ENCODE results near the gene PEX5L.

Gene PEX5L

DNA sequence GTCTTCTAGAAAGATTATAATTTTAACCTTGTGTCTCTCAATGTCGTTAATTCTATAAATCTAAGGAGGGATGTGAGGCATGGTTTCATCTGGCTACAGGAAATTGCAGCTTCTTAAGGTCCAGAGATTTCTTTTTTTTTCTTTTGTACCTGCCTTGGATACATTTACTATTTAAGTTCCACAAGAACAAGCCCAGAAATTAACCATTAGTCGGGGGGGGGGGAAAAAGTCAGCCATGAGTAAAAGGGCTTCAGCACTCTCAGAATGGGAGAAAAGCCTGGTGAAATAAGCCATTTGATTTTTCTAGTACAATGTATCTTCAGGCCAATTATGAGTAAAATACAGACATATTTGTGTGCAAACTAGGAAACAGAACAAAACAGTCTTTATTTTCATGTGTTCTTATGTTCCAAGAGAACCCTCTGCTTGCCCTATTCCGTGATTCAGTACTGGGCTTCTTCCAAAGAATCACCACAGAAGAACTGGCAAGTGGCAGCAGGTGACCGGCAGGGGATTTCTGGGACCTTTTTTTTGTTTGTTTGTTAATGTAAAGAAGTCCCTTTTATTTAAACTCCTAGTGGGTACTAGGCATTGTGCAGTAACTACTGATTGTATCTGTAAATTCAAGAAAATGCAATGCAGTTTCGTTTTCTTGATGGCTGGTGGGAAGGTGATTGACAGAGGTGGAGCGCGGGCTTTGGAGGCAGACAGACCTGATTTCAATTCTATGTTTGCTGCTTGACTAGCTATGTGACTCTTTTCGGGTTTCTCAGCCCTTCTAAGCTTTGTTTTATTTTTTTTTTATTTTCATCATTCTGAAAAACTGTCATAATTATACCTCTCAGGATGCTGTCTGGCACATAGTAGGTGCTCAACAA, 82.5 kb downstream of the PEX5L start:
- no peak for DNase-seq

DNA sequence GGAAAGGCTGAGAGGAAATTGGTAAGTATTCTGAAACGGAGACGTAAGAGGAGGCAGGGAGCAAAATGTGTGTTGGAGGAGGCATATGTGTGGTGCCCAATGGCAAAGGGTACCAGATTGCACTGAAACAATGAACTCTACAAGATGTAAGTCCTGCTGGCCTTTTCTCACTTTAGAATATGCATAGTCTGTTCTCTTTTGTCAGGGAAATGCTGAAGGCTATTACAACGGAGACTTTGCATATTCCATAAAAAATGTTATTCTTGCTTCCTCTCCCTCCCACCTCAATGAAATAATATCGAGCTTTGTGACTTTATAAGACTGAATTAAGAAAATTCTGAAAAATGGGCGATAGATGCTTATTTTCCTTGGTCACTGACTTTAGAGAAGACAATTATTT, 85.9 kb downstream of the PEX5L start:
- no peak for DNase-seq

DNA sequence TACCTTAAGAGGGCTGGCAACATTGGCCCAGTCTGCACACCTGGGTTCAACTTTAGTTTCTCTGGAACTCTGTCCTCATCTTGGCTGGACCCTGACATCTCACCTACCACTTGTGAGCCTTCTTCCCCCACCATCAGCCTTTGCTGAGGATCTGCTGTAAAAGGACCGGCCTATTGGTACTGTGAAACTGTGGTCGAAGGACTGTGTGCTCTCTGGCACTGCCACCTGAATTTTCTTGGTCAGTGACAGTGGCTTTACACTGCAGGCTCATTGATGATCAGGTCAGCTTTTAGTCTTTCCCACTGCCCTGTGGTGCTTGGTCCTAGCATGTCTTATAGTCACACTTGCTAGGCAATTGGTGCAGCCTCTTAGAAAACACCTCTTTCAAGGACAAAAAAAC, 86.9 kb downstream of the PEX5L start:
- no peak for DNase-seq

DNA sequence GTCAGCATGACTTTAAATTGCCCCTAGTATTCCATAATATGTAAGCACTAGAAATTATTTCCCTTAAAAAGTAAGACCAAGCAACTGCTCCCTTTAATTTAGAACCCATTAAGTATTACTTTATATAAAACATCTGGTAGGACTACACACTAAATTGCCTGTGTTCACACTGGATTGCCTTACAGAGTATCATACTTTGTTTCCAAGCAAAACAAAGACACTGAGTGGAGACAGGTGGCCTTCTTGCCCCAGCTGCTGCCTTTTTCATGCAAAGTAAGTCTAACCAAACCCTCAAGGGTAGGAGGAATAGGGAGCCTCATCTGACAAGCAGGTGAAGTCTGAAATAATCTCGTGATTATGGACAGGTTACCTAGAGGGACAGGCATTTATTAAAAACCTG, 87.3 kb downstream of the PEX5L start:
- DNase-seq = no peak

DNA sequence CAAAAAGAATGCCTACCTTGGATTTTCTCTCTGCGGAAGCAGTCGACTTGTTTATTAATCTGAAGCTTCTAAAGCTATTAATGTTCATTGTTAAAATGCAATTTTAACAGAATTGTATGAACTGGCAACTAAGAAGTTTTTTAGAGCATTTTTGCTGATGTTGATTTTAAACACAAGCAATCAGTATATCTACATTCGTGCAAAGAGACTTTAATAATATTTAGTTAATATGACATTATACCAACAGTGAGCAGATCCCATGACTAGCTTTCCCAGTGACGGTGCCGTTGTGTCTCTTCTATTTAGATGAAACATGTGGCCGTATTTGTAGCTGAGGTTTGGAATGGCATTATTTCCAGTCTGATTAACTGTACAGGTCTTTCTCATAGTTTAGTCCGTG, 88.0 kb downstream of the PEX5L start:
- DNase-seq = no peak

DNA sequence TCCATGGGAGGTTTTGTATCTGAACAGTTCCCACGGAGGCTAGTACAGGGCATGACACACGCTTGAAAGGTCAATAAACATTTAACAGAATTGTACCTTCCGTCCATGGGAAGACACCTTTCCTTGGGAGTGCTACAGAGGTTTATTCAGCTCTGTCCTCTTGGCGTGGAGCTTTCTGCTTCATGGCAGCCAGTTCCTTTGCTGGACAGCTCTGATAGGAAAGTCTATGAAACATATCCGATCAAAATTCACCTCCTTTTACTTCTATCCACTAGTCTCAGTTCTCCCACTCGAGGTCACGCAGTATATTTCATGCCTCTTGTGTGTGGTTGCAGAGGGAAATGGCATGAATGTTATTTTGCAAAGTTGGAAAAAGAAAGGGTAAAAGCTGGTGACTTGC, 91.2 kb downstream of the PEX5L start:
- DNase-seq = no peak

DNA sequence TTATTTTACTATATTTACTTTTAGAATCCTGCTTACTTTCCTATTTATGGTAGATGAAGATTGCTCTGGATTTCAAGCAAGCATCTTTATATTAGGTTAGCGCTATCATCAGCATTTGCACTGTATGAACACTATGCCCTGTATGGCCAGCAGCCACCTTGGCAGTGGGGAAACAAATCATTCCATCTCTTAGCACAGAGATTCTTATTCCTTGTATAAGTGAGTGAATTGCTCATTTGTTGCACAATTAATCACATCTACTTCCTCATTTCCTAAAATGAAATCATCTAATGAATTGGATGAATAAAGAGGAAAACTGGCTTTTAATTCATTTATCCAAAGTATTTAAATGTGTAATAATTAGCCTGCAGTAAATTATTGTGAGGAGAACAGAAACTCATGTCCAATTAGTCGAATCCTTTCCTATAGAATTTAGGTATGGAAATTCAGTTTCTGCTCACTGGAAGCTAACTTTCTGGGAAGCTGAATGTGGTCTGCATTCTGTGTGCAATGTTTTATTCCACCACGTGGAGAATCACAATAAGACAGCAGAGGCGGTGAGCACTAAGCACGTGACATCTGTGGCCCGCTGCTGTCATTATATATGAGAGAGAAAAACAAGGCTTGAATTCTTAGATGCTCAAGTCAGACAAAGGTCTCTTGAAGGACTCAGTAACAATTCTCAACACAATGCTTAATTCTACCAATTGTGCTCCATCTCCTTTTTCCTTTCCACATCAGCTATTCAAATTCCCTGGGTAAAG, 93.4 kb downstream of the PEX5L start:
- DNase-seq = no peak

DNA sequence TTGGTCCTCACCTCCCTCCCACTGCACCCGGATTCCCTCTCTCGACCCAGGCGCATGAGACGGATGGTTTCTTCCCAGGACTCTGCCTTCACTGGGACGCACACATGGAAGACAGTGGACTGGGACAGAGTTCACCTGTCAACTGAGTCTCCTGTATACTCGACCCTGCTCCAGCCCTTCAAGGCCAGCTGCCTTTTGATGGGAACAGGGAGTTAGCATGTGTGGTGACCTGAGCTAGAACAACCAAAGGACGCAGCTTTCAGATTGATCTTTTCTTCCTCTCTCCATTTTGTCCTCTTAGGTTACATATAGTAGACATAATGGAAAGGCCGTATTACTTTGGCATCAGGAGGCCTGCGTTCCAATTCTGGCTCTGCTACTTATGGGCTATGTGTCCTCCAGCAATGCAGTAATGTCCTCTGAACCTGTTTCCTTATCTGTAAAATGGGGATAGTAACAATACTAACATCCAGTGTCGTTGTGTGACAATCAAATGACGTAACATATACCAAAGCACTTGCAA, 94.1 kb downstream of the PEX5L start:
- DNase-seq = no peak

DNA sequence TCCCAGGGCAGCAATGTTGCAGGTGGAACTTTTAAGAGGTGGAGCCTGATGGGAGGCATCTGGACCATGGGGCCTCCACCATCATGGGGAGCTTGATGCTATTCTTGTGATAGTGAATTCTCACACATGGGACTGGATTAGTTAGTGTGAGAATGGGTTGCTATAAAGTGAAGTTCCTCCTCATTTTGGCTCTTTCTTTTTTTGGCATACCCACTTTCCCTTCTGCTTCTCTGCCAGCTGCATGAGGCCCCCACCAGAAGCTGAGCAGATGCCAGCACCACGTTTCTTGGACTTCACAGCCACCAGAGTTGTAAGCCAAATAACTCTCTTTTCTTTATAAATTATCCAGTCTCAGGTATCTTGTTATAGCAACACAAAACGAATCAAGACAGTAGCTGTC, 101.0 kb downstream of the PEX5L start:
- DNase-seq = no peak

DNA sequence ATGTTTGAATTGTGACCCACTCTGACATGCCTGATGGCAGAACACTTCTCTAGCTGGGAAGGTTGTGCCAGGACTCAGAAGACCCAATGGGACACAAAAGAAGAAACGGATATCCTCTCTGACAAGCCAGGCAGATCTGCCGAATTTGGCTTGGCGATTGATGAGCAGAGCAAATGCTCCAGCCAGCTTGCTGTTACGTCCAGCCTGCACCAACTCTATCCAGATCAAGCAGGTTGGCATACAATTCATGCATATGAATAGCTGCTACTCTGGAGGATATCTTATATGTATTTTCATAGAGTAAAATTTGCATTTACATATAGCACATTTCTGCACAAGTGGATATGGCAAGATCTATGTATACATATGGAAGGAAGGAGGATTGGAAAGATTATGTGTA, 102.8 kb downstream of the PEX5L start:
- no peak for DNase-seq

DNA sequence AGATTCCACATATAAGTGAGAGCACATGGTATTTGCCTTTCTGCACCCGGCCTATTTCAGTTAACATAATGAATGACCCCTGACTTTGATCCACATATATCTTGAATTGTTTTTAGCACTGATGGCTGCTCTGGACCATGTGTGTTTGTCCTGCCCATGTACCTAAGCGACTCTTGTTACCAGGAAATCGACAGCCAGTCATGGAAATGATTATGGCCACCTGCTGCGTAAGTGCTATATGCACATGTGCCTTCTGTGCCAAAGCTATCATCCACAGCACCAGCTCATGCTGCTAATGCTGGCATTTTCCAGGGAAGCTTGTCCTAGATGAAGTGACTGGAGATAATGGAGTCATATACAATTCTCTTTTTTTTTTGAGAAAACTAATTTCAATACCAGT, 103.7 kb downstream of the PEX5L start:
- no peak for DNase-seq

DNA sequence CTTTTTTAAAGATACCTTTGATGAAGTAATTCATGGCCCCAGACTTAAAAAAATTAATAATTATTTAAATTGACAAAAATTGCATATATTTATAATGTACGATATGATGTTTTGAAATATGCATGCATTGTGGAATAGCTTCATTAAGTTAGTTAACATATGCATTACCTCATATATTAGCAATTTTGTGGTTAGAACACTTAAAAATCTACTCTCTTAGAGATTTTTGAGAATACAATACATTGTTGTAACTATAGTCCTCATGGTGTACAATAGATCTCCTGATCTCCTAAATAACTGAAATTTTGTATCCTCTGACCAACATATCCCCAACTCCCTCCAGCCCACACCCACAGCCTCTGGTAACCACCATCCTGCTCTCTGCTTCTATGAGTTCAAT, 104.1 kb downstream of the PEX5L start:
- no peak for DNase-seq

DNA sequence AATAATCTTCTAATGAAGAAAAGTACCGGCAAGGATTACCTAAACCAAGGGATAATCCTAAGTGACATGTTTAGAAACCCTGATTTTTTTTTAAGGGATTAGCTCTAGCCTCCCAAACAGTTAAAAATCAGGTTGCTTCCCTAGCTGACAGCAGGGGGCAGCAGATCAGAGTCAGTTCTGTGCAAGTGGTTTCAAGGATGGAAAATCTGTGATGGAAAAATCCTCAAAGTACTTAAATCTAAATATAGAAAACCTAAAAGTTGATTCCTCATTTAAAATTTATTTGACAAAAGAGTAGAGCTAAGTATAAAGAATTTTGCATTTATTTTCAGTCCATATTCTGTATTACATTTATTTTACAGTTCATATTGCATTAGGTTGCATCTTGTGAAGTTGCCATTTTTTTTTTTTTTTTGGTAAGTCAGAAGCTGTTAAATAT, 107.6 kb downstream of the PEX5L start:
- peak; percentile 47 for DNase-seq

DNA sequence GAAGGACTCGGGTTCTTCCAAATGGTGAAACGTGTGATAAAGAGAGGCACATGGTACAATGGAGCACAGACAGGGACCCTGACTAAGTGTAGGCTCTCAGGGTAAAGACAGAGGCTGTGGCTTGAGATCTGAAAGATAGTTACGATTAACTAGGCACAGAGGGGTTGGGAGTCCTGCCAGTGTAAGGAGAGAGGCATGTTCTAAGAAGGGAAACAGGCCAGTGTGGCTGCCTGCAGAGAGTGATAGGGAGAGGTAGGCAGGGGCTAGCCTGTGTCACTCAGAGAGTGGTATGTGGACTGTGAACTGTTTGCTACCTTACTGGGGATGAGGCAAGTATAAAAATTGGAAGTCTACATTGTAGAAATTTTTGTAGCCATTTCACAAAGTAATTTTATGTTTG, 109.5 kb downstream of the PEX5L start:
- DNase-seq = no peak

DNA sequence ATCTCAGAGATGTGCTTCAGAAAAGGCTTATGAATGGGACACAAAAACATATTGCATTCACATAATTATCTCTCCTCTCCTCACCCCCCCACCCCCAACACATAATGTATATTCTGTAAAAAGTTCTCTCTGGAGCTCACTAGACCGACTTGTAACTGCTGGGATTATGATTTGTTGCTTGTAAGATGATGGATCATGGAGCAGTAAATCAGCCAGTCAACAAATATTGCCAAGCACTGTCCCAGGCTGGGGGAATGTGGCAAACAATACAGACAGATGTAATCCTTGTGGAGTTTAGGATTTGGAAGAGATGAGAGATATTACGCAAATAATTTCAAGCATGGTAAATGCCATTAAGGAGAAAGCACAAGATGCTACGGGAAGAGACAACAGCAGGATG, 114.8 kb downstream of the PEX5L start:
- DNase-seq = no peak

DNA sequence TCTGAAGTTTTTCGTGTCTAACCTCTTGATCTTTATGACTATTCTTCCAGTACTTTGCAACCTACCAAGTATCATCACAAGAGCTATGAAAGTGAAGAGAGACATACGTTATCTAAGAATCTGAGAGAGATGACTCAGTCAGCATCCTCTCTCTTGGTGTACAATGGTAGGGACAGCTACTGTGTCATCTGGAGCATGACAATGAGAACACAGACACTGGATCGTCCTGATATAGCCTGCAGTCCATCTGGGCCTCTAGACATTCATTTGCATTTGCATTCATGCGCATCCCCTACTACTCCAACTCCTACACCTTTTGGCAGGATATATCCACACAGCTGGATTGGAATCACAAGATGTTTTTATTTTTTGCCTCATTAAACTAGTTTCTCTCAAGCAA, 115.2 kb downstream of the PEX5L start:
- DNase-seq = no peak

DNA sequence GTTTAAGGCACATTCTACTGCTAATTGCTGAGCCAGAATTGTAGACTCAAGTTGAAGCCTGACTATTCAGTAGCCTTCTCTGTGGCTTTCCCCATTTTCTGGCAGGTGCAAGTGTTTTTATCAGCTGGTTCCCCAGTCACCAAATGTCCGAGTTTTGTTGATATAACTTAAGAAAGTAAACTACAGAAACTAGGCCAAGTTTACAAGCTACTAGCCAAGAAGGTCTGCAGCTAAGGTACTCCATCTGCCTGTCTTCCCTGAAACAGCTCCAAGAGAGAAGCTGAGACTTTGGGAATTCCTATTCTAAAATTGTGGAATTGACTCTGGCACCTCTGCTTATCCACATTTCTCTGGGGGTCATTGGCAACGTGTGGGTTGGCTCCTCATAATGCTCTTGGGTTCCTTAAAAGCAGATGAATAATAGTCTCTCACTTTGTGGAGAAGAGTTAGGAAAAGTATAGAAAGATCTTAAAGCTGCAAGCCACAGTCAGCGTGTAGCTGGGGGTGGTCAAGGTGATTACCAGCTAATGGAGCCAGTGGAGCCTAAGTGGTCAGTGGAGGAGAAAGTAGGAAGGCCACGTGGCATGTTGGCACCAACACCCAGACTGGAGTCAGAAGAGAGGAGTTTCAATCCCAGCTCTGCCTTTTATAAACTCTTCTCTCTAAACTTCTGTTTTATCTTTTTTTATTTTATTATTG, 128.8 kb downstream of the PEX5L start:
- no peak for DNase-seq

DNA sequence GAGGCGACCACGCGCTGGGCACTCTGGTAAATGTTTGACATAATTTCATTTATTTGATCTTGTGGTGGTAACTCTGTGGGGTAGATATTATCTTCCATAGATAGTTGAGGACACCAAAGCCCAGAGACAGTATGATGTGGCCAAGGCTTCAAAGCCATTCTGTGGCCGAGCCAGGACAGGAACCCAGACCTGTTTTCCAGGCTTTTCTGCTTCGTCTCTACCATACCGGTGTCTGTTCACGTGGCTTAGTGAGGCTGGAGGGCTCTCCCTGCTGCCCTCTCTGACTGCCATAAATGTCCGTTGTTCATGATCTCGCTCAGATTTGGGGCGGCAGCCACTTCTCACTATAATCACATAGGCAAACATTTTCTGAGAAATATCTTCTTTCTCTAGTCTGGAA, 134.7 kb downstream of the PEX5L start:
- no peak for DNase-seq

DNA sequence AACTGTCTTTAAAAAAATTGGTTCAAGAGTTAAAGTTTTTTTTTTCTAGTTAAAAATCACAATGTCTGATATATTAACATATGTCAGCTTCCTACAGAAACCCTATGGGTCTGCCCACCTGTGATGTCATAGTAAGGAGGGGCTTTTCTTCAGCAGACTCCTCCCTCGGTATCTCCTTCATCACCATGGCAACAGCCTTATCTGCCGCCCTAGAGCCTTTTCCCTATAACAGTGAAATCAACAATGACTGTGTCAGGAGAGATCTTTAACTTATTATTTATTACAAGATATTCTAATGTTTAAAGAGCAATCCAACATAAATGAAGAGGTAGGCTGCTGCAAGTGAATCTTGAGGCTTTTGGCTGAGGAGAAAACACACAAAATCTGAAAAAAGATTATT, 138.7 kb downstream of the PEX5L start:
- DNase-seq = peak; percentile 41

DNA sequence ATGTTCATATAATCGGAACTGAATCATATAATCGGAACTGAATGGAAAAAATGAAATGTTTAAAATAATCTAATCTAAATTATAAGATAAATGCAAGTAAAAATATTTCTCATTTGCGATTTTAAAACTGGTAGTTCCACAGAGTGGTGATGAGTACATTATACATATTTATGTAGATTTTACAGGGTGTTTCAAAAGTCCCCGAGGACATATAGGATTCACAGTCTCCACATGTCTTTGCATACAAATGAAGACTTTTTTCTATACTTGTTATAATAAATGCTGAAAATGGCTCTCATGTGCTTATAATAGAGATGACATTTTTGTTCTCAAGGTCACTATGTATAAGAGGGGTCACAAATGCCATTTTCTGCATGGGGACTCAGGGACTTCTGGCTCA, 139.5 kb downstream of the PEX5L start:
- no peak for DNase-seq

DNA sequence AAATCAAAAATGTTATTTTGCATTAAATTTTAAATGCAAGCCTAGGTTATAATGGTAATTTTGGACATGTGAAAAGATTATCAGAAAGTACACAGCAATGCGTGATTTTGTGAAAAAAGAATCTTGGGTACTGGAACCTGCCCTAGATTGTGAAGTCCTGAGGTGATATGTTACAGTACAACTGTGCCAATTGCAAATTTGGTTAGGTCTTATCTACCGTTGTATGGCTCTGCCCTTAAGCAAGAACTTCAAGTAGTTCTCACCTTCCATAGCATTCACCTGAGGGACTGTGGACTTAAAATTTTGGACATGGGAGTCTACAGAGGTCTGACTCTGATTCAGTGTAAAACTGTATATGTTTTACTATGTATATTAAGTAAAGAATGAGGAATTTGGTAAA, 140.2 kb downstream of the PEX5L start:
- DNase-seq = no peak

DNA sequence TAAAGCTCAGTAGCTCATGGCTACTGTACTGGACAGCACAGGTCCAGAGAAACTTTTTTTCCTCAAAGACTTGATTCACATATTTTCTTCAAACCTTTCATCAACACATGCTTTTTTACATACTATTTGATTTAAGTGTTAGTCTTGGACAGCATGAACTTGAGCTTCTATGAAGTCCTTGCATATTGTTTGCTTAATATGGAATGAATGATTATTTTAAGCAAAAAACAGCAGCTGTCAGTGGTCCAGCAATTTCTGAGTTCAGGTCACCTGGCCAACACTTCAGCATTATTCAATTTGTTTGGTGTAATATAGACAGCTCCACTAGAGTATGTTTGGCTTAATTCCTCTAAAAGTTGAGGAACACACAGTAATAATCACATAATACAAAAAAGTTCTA, 141.4 kb downstream of the PEX5L start:
- DNase-seq = no peak

DNA sequence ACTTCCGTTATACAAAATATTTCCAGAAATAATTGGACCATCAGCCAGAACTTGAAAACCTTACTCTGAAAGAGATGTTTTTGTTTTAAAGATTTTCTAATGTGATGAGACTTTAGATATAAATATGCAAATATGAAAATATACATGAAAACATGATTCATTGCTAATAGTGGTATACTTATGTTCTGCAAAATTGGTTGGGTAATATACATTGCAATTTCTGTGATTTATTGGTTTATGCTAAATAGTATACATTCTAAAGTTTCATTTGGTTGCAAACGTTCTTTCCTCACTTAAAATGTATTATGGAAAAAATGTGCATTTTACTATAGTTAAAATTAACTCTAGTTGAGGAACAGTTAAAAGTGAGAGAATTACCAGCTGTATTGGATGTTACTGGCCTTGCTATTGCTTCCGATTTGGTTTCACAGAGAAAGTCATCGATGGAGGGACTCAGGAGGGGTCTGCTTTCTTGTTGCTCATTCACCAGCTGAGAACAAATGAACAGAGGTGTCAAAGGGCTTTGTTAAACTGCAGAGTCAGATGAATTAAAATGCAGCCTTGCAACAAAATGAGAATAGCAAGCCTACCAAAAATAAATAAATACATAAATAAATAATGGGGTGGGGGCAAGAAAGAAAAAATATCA, 149.3 kb downstream of the PEX5L start:
- no peak for DNase-seq

Data from EL (cell line).